ENCODE data around the gene QPRT.

DNA sequence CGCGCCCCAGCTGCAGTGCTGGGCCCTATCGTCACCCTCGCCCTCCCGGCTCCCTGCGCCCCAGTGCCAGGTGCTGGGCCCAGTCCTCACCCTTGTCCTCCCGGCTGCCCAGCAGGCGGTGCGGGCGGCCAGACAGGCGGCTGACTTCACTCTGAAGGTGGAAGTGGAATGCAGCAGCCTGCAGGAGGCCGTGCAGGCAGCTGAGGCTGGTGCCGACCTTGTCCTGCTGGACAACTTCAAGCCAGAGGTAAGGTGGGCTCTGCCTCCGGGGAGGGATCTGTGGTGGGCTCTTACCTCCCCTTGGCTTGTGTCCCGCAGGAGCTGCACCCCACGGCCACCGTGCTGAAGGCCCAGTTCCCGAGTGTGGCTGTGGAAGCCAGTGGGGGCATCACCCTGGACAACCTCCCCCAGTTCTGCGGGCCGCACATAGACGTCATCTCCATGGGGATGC, 17.9 kb downstream of the QPRT start:
- TF ChIP-seq CTCF (IDR thresholded peaks at IDR 0.05): no peak
- TF ChIP-seq EZH2 (IDR thresholded peaks at IDR 0.05; ENCODE audit: borderline replicate concordance, insufficient read depth, low read depth, low read length, poor library complexity, severe bottlenecking): no peak

Data from B cell (primary cell).